ENCODE measurements around the gene HOXA7. TPM values are rescaled to one million over a fixed set of nuclear protein-coding genes. Genes with fewer than 3 reads are reported as not detected.

The HOXA7 gene
- total and polyA plus RNA-seq, 2 donors (not counting 1 experiment from before 2014, with no cell fraction given), result 0.37 TPM; not detected in 1

DNA sequence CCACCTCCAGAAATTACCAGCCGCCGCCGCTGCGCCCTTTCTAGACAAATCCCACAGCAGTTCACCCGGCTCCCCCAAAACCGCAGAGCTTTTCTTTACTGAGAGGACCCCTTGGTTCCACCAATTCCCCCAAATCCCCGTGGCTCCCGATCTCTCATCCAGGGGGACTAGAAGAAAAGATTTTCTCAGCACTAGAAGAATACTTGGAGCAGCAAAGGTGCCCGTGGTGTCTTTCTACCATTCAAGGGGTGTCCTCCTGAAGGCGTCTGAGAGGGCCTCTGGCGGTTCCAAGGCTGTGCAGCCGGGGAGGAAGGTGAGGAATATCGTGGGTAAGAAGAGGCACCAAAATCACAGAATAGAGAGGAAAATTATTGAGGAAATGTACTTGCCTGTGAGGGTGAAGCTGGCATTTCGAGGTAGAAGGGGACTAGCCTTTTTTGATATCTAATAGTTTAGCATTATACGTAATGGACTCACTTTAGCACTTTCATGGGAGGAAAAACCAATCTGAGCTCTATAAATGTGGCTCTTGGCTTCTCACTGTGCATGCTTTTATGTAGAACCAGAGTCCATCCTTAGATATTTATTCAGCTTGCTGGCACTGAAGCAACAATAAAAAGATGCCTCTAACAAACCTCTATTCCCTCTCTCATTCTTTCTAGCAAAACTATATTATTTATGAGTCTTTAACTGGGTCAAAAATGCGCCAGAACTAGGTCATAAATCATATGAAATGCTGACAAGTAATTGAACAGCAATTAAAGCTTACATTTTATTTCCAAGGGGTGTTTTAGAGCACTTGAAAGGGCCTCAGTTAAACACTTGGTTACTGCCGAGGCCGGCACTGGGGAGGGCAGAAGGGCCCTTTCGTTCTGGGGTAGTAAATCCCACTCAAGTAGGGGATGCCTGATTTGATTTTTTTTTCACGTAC lies 40.2 kb downstream of the HOXA7 start:
- H3K27ac ChIP-seq (ENCODE audit: low read length in 2 of 2), result no peak overlapping the region
- no peaks in the 10 kb centered on the region for H4K20me1 ChIP-seq (ENCODE audit: control insufficient read depth, insufficient read depth, low read length, poor library complexity, severe bottlenecking)
- H3K4me3 ChIP-seq (ENCODE audit: control extremely low read depth in 1 of 5, extremely low read depth in 1 of 5, insufficient read depth in 1 of 5, low read depth in 2 of 5, low read length in 4 of 5), result no peak overlapping the region
- H3K4me1 ChIP-seq (ENCODE audit: control insufficient read depth in 2 of 2, insufficient read depth in 2 of 2, low read length in 2 of 2), result no peaks in the 10 kb centered on the region
- H2AFZ ChIP-seq (ENCODE audit: insufficient read depth, low read depth, low read length, poor library complexity, severe bottlenecking), result no peak overlapping the region
- H3K36me3 ChIP-seq (replicated peaks in 1 of 2; ENCODE audit: control extremely low read depth in 1 of 2, control insufficient read depth in 1 of 2, extremely low read depth in 1 of 2, insufficient read depth in 2 of 2, low read length in 1 of 2), result no peaks in the 10 kb centered on the region
- TF ChIP-seq EZH2 (IDR thresholded peaks at IDR 0.05; ENCODE audit: borderline replicate concordance, insufficient read depth, low read depth, low read length, poor library complexity, severe bottlenecking), result no peak
- TF ChIP-seq, protein P1, sequence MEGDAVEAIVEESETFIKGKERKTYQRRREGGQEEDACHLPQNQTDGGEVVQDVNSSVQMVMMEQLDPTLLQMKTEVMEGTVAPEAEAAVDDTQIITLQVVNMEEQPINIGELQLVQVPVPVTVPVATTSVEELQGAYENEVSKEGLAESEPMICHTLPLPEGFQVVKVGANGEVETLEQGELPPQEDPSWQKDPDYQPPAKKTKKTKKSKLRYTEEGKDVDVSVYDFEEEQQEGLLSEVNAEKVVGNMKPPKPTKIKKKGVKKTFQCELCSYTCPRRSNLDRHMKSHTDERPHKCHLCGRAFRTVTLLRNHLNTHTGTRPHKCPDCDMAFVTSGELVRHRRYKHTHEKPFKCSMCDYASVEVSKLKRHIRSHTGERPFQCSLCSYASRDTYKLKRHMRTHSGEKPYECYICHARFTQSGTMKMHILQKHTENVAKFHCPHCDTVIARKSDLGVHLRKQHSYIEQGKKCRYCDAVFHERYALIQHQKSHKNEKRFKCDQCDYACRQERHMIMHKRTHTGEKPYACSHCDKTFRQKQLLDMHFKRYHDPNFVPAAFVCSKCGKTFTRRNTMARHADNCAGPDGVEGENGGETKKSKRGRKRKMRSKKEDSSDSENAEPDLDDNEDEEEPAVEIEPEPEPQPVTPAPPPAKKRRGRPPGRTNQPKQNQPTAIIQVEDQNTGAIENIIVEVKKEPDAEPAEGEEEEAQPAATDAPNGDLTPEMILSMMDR (IDR thresholded peaks at IDR 0.05), result no peak
- ChIA-PET POLR2A (no interaction called here), CTCF (interaction anchor here (1.4 kb wide), 1 partner anchor 8 kb away, joined by 4 read pairs; no protein-coding TSS in a partner anchor)
- peaks cover 0 to 7% (median 0%) of the 10 kb centered on the region in 4 experiments for H3K27me3 ChIP-seq (replicated peaks in 1 of 4; ENCODE audit: control extremely low read depth in 1 of 4, control insufficient read depth in 3 of 4, insufficient read depth in 4 of 4, low read length in 3 of 4)
- no peaks in the 10 kb centered on the region for H3K9me3 Mint-ChIP-seq (ENCODE audit: insufficient read depth)
- no peak overlapping the region for H3K9ac ChIP-seq (ENCODE audit: low read length)
- H3K9me3 ChIP-seq (ENCODE audit: control extremely low read depth in 1 of 3, control insufficient read depth in 2 of 3, insufficient read depth in 1 of 3, low read length in 2 of 3), result no peaks in the 10 kb centered on the region
- no peaks in the 10 kb centered on the region for H3K79me2 ChIP-seq (ENCODE audit: control insufficient read depth, insufficient read depth, low read length)
- ATAC-seq (ENCODE audit: low read depth) (no peak), DNase-seq (no peak)
- no peak overlapping the region for H3K4me3 Mint-ChIP-seq
- H3K4me2 ChIP-seq (replicated peaks; ENCODE audit: low read depth, low read length, poor library complexity, severe bottlenecking), result no peak overlapping the region
- WGBS (ENCODE audit: insufficient coverage), result 95% methylated on average over 14 of the region's 20 CpGs
- H3K27ac Mint-ChIP-seq, result no peak overlapping the region
- peaks cover 15% of the 10 kb centered on the region for H3K27me3 Mint-ChIP-seq
- intact Hi-C loops (cut with micrococcal nuclease), result no loop called here
- H3K4me1 Mint-ChIP-seq, result no peaks in the 10 kb centered on the region

All from B cell (primary cell).